K562 (cell line): ENCODE data around the gene TRERF1. TPM values are rescaled to one million over a fixed set of nuclear protein-coding genes. Genes with fewer than 3 reads are reported as not detected.

Experiments
- ATAC-seq: fragments of 200-7000 bp; cut with Tn5 transposase; 3 replicates; pipeline ENCODE4 v1.9.1; 2020; ENCODE audit warnings: moderate library complexity
- BruUV-seq: library from RNA; stranded (reverse); fragments of 400-500 nt; replicated peaks from 2 replicates; lab custom pipeline; 2021; lab: Mats Ljungman, UMichigan
- CTCF ChIA-PET: fragments of 300-600 bp; formaldehyde crosslinking; extraction: SDS; loops from one replicate; lab custom pipeline; 2021; ENCODE audit warnings: low intra/inter-chr PET ratio; lab: Yijun Ruan, JAX
- POLR2A ChIA-PET: fragments of 300-600, 350-650 bp; sonication (Branson Sonifier 250); formaldehyde crosslinking; extraction: SDS; loops from one replicate; lab custom pipeline; 2021; ENCODE audit warnings: antibody characterized with exemption, inconsistent platforms; lab: Yijun Ruan, JAX
- DNase-seq, 4 experiments: peaks; one replicate each; pipeline versions ENCODE4 v3.0.0 to v3.0.0-alpha.2; 2011 to 2018; ENCODE audit warnings: low spot score in 3 of 4, mixed read lengths in 3 of 4; ENCODE audit errors: extremely low read depth in 1 of 4
- FAIRE-seq: peaks from 2 replicates; lab custom pipeline; 2011; peaks lifted over from hg19 to GRCh38; lab: Jason Lieb, UNC
- H2AFZ ChIP-seq: 2 replicates; pipeline ENCODE4 v1.6.0; 2011; ENCODE audit warnings: low read depth, low read length, control low read depth, inconsistent platforms
- H3K27ac ChIP-seq: fragments of 200-600 bp; 3 replicates; pipeline ENCODE4 v1.8.0; 2011; ENCODE audit warnings: low read depth, mild to moderate bottlenecking, control low read depth, inconsistent platforms, low read length, moderate library complexity, mixed read lengths; ENCODE audit errors: extremely low read depth
- H3K27me3 ChIP-seq, 2 experiments: fragments of 300-600 bp in 1 of 2; 2 replicates in 1 of 2; 3 replicates in 1 of 2; pipeline versions ENCODE4 v1.6.0 to v1.8.0; 2011; ENCODE audit warnings: inconsistent platforms in 2 of 2, low read length in 2 of 2, mild to moderate bottlenecking in 1 of 2, mixed read lengths in 1 of 2, moderate library complexity in 1 of 2; ENCODE audit not compliant: control insufficient read depth in 2 of 2, insufficient read depth in 2 of 2
- H3K36me3 ChIP-seq: fragments of 300-600 bp; 3 replicates; pipeline ENCODE4 v1.8.0; 2011; ENCODE audit warnings: mild to moderate bottlenecking, low read length, inconsistent platforms; ENCODE audit not compliant: control insufficient read depth, insufficient read depth
- H3K4me1 ChIP-seq, 2 experiments: fragments of 200-600 bp in 1 of 2; replicated peaks in 1 of 2; 2 replicates in 1 of 2; 3 replicates in 1 of 2; pipeline versions ENCODE4 v1.5.1 to v1.8.0; 2011; ENCODE audit warnings: inconsistent platforms in 2 of 2, low read length in 2 of 2, mild to moderate bottlenecking in 1 of 2, mixed read lengths in 1 of 2, moderate library complexity in 1 of 2; ENCODE audit not compliant: control insufficient read depth in 2 of 2, insufficient read depth in 2 of 2
- H3K4me2 ChIP-seq: 2 replicates; pipeline ENCODE4 v1.6.1; 2011; ENCODE audit warnings: low read length, control low read depth, inconsistent platforms, mixed read lengths; ENCODE audit not compliant: insufficient read depth
- H3K4me3 ChIP-seq: fragments of 200-600 bp; sonication (generic), shearing (Covaris generic); 2 replicates; pipeline ENCODE4 v1.5.1; 2016; ENCODE audit warnings: control low read depth, inconsistent platforms
- H3K79me2 ChIP-seq: fragments of 200-600 bp; 3 replicates; pipeline ENCODE4 v1.8.0; 2011; ENCODE audit warnings: low read length, inconsistent platforms; ENCODE audit not compliant: control insufficient read depth, insufficient read depth
- H3K9ac ChIP-seq, 2 experiments: 2 replicates each; pipeline versions ENCODE4 v1.6.0 to v1.6.1; 2011; ENCODE audit warnings: low read depth in 2 of 2, low read length in 2 of 2, control low read depth in 1 of 2, inconsistent platforms in 1 of 2, mild to moderate bottlenecking in 1 of 2, mixed read lengths in 1 of 2; ENCODE audit not compliant: insufficient read depth in 1 of 2
- H3K9me1 ChIP-seq: one replicate; pipeline ENCODE4 v1.6.0; 2011; ENCODE audit warnings: inconsistent platforms, mild to moderate bottlenecking, low read length, moderate library complexity; ENCODE audit not compliant: control insufficient read depth, insufficient read depth
- H3K9me3 ChIP-seq: replicated peaks from 2 replicates; pipeline ENCODE4 v1.5.1; 2011; ENCODE audit warnings: low read depth, low read length, inconsistent platforms; ENCODE audit not compliant: control insufficient read depth, insufficient read depth
- H4K20me1 ChIP-seq: replicated peaks from 2 replicates; pipeline ENCODE4 v1.6.1; 2011; ENCODE audit warnings: low read length, inconsistent platforms, mixed read lengths; ENCODE audit not compliant: control insufficient read depth, insufficient read depth
- CCAR2 ChIP-seq: fragments of 200-400 bp; formaldehyde crosslinking; IDR thresholded peaks from 2 replicates; pipeline ENCODE4 v1.6.1; 2017; ENCODE audit warnings: mild to moderate bottlenecking, low read depth, low read length
- CEBPG ChIP-seq, 3 experiments: fragments of 200-800 bp in 1 of 3; sonication (Bioruptor generic) in 1 of 3; sonication (generic) in 1 of 3; formaldehyde crosslinking in 1 of 3; IDR thresholded peaks in 2 of 3; conservative IDR thresholded peaks in 1 of 3; 2 replicates each; pipeline versions ENCODE4 v1.6.1 to v1.8.0; 2016 to 2022; ENCODE audit warnings: missing compliant biosample characterization in 2 of 3, missing genetic modification characterization in 2 of 3, mild to moderate bottlenecking in 1 of 3, missing genetic modification reagents in 1 of 3
- CREB3L1 ChIP-seq: fragments of 450-650 bp; IDR thresholded peaks from 2 replicates; pipeline ENCODE4 v1.6.1; 2014; ENCODE audit warnings: low read depth, mild to moderate bottlenecking, moderate library complexity, borderline replicate concordance
- CTBP1 ChIP-seq: fragments of 450-650 bp; IDR thresholded peaks from 2 replicates; pipeline ENCODE4 v1.6.1; 2016; ENCODE audit warnings: borderline replicate concordance
- ILF3 ChIP-seq: fragments of 450-650 bp; IDR thresholded peaks from 2 replicates; pipeline ENCODE4 v1.6.1; 2018; ENCODE audit warnings: antibody characterized with exemption, mild to moderate bottlenecking, moderate library complexity, borderline replicate concordance
- KDM5B ChIP-seq: fragments of 200-600 bp; sonication (generic); IDR thresholded peaks from 2 replicates; pipeline ENCODE4 v1.6.1; 2012; ENCODE audit warnings: low read depth, mild to moderate bottlenecking, moderate library complexity, low read length, control low read depth, inconsistent platforms; ENCODE audit not compliant: insufficient replicate concordance
- SMARCE1 ChIP-seq: fragments of 450-650 bp; IDR thresholded peaks from 2 replicates; pipeline ENCODE4 v1.7.1; 2016; ENCODE audit warnings: mild to moderate bottlenecking
- ZBTB11 ChIP-seq, 3 experiments: fragments of 200-800 bp in 1 of 3; fragments of 250-450 bp in 1 of 3; fragments of 450-650 bp in 1 of 3; sonication (Bioruptor Pico) in 1 of 3; sonication (Bioruptor generic) in 1 of 3; formaldehyde crosslinking in 1 of 3; IDR thresholded peaks; 2 replicates each; pipeline versions ENCODE4 v1.6.1 to v1.8.0; 2016 to 2022; ENCODE audit warnings: mild to moderate bottlenecking in 2 of 3, missing genetic modification characterization in 2 of 3, missing compliant biosample characterization in 1 of 3, moderate library complexity in 1 of 3
- ZNF184 ChIP-seq: sonication (generic); formaldehyde crosslinking; IDR thresholded peaks from 2 replicates; pipeline ENCODE4 v1.5.0; 2020; ENCODE audit warnings: missing genetic modification reagents
- ZNF224 ChIP-seq: sonication (generic); formaldehyde crosslinking; IDR thresholded peaks from 2 replicates; pipeline ENCODE4 v1.8.0; 2022; ENCODE audit warnings: mild to moderate bottlenecking, missing genetic modification reagents
- ZNF75A ChIP-seq: fragments of 450-650 bp; formaldehyde crosslinking; IDR thresholded peaks from 2 replicates; pipeline ENCODE4 v1.4.0; 2020; ENCODE audit warnings: mild to moderate bottlenecking
- WGBS: fragments of 100-300 bp; shearing (Covaris generic); methylation state at CpG from one replicate; pipeline ENCODE4 v1.1.6; 2016; ENCODE audit warnings: low coverage, mixed read lengths; ENCODE audit not compliant: insufficient coverage; ENCODE audit errors: missing lambda C conversion rate; 5-methylcytosine and 5-hydroxymethylcytosine counted together
- in situ Hi-C: fragments of 300-500 bp; cut with MboI; formaldehyde crosslinking; loops from 4 replicates; pipeline ENCODE4 v1.15.0; 2018; ENCODE audit warnings: inconsistent platforms, mixed read lengths
- intact Hi-C: fragments of 100-400 bp; cut with micrococcal nuclease; formaldehyde crosslinking; loops from 2 replicates; pipeline ENCODE4 v1.14.2; 2022
- polyA plus RNA-seq, 8 experiments: library from polyadenylated mRNA; depleted of rRNA in 4 of 8; stranded (reverse) in 5 of 8; unstranded in 3 of 8; fragments of >200 nt; fragmentation: Nextera tagmentation in 2 of 8; fragmentation: Illumina TruSeq in 1 of 8; extraction: Ambion mirVana in 2 of 8; extraction: Trizol in 1 of 8; gene quantifications; 2 replicates each; pipeline versions ENCODE4 v1.2.1 to v1.2.3, GENCODE V29; 2011 to 2014; ENCODE audit warnings: inconsistent platforms in 1 of 8, missing spikeins in 1 of 8
- total RNA-seq, 7 experiments: library from RNA; depleted of rRNA in 6 of 7; stranded (reverse); fragments of >200 nt in 6 of 7; fragmentation: Illumina TruSeq in 2 of 7; extraction: Trizol in 2 of 7; gene quantifications; 2 replicates each; pipeline versions ENCODE4 v1.2.1 to v1.2.3, GENCODE V29; 2011 to 2021; ENCODE audit warnings: low replicate concordance in 1 of 7
- TF ChIP-seq, protein P1 (sequence below): sonication (generic); formaldehyde crosslinking; IDR thresholded peaks from 2 replicates; pipeline ENCODE4 v1.8.0; 2022; ENCODE audit warnings: missing genetic modification reagents, mild to moderate bottlenecking, moderate library complexity, borderline replicate concordance
- TF ChIP-seq, protein P2 (sequence below): fragments of 250-450 bp; sonication (Bioruptor Pico); IDR thresholded peaks from 2 replicates; pipeline ENCODE4 v1.5.1; 2021; ENCODE audit warnings: mild to moderate bottlenecking

TRERF1 gene
- total and polyA plus RNA-seq, 9 of the 15 experiments (the other 6 are each of a cell fraction or from before 2014, with no cell fraction given): 0.04 to 0.20 (median 0.07) TPM; not detected in 3

DNA sequence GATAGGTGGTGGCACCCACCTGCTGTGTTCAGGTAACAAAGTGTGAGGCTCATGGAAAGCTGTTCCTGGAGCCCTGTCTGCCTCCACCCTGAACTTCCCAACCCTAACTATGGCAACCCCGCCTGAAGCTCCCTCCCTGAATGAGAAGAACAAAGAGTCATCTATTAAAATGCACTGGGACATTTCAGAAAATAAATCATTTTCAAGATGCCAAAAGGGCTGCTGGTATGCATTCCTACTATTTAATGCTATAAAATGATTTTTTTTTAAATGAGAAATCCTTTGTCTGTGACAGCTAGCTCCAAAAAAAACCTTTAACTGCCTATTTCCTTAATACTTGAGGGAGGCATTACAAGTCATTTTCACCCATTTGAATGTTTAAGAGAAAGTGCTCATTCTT is 149.7 kb downstream of the TRERF1 start (continued):
- TF ChIP-seq ZBTB11 (CRISPR knock-in tag; IDR thresholded peaks at IDR 0.05) (no peak), ZNF75A (no peak), CEBPG (CRISPR knock-in tag; IDR thresholded peaks at IDR 0.05) (no peak), CEBPG (tag; conservative IDR thresholded peaks at IDR 0.05 in 1 of 2, IDR thresholded peaks at IDR 0.05 in 1 of 2) (no peak), ZNF224 (CRISPR knock-in tag) (no peak)

DNA sequence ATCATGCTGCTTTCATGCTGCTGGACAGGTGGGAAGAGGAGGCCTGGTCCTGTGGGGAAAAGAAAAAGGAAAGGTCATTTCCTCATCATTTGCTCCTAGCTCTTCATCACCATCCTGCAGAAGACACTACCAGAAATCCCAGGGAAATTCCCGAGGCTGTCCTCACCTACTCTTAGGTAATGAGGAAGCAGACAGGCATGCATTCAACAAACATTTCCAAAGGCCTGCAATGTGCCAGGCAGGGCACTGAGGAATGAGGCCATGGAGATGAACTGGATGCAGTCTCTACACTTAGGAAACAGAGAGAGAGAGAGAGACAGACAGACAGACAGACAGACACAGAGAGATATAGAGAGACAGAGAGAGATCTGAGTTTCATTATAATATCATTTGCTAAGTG is 151.0 kb downstream of the TRERF1 start:
- DNase-seq (no peak), FAIRE-seq (no peak), ATAC-seq (no peak)
- Histone ChIP-seq H3K9ac (no peak overlapping the region), H3K79me2 (no peaks in the 10 kb centered on the region), H3K27me3 (peaks cover 26 to 35% of the 10 kb centered on the region in 2 experiments), H4K20me1 (no peaks in the 10 kb centered on the region), H3K9me3 (no peaks in the 10 kb centered on the region), H3K4me2 (no peak overlapping the region), H3K4me3 (no peak overlapping the region), H3K27ac (no peak overlapping the region), H3K9me1 (no peaks in the 10 kb centered on the region), H3K4me1 (no peaks in the 10 kb centered on the region), H3K36me3 (no peaks in the 10 kb centered on the region), H2AFZ (no peak overlapping the region)
- BruUV-seq: no TSS peak
- ChIA-PET POLR2A (interaction anchor here (0.6 to 0.7 kb wide), 2 partner anchors 129 to 638 kb away, joined by 3 to 4 read pairs; no protein-coding TSS in a partner anchor), CTCF (no interaction called here)
- WGBS: 0% methylated on average over 1 of the region's 1 CpG
- intact Hi-C loops (no loop called here), in situ Hi-C loops (loop anchor here (25.0 kb wide), 1 partner anchor 237 kb away; no protein-coding TSS in a partner anchor)
- TF ChIP-seq CTBP1: no peak
- no peak for TF ChIP-seq CREB3L1
- TF ChIP-seq, protein P1, sequence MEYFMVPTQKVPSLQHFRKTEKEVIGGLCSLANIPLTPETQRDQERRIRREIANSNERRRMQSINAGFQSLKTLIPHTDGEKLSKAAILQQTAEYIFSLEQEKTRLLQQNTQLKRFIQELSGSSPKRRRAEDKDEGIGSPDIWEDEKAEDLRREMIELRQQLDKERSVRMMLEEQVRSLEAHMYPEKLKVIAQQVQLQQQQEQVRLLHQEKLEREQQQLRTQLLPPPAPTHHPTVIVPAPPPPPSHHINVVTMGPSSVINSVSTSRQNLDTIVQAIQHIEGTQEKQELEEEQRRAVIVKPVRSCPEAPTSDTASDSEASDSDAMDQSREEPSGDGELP (CRISPR knock-in tag): no peak
- TF ChIP-seq, protein P2, sequence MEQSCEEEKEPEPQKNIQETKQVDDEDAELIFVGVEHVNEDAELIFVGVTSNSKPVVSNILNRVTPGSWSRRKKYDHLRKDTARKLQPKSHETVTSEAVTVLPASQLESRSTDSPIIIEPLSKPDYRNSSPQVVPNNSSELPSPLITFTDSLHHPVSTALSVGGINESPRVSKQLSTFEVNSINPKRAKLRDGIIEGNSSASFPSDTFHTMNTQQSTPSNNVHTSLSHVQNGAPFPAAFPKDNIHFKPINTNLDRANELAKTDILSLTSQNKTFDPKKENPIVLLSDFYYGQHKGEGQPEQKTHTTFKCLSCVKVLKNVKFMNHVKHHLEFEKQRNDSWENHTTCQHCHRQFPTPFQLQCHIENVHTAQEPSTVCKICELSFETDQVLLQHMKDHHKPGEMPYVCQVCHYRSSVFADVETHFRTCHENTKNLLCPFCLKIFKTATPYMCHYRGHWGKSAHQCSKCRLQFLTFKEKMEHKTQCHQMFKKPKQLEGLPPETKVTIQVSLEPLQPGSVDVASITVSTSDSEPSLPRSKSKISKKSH (CRISPR knock-in tag): no peak
- TF ChIP-seq ILF3: no peak
- TF ChIP-seq KDM5B: no peak
- no peak for TF ChIP-seq ZNF184 (CRISPR knock-in tag)
- no peak for TF ChIP-seq SMARCE1
- TF ChIP-seq CCAR2: no peak
